ENCODE measurements around the gene ZSWIM6.

ZSWIM6 gene

GRCh38 chr5:61289669-61290306 is 42.3 kb upstream of the ZSWIM6 start:
- H3K4me3 ChIP-seq (ENCODE audit: low read length), result no peak overlapping the region
- TF ChIP-seq, protein P1, sequence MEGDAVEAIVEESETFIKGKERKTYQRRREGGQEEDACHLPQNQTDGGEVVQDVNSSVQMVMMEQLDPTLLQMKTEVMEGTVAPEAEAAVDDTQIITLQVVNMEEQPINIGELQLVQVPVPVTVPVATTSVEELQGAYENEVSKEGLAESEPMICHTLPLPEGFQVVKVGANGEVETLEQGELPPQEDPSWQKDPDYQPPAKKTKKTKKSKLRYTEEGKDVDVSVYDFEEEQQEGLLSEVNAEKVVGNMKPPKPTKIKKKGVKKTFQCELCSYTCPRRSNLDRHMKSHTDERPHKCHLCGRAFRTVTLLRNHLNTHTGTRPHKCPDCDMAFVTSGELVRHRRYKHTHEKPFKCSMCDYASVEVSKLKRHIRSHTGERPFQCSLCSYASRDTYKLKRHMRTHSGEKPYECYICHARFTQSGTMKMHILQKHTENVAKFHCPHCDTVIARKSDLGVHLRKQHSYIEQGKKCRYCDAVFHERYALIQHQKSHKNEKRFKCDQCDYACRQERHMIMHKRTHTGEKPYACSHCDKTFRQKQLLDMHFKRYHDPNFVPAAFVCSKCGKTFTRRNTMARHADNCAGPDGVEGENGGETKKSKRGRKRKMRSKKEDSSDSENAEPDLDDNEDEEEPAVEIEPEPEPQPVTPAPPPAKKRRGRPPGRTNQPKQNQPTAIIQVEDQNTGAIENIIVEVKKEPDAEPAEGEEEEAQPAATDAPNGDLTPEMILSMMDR (IDR thresholded peaks at IDR 0.05; ENCODE audit: insufficient read depth, low read depth, low read length, missing control alignments), result no peak
- no peak for DNase-seq (ENCODE audit: low read depth)

- TF ChIP-seq, protein P1 (IDR thresholded peaks at IDR 0.05; ENCODE audit: insufficient read depth, low read depth, low read length, missing control alignments), result no peak
- DNase-seq (ENCODE audit: low read depth), result peak; percentile 47
- H3K4me3 ChIP-seq (ENCODE audit: low read length), result no peak overlapping the region
Measured at GRCh38 chr5:61290791-61291210, 41.3 kb upstream of the ZSWIM6 start.

DNA sequence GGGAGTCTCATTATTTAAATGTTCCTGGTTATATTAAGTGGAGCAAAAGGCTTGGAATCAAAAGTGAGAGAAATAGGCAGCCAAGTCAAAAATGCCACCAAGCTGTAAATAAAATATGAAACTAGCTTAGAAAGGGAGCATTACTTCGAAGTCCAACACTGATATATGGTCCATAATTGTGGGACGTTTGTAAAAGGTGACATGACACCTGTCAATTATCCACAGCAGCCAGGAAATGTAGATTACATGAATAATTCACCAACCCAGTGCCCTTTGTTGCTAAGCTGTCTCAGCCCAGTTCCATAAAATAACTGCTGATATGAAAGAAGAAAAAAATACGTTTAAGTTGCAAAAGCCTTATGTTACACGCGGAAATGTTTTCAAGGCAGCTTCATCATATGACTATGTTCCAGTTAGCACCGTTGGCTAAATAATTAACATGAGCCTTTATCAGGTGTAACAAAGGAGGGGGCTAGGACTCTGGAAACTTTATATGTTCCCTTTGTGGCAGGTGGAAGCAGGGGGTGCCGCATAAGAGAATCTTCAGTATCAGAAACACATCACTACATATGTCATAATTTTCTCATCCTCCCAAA is 39.9 kb upstream of the ZSWIM6 start:
- DNase-seq (ENCODE audit: low read depth), result no peak
- H3K4me3 ChIP-seq (ENCODE audit: low read length), result no peak overlapping the region
- TF ChIP-seq, protein P1 (IDR thresholded peaks at IDR 0.05; ENCODE audit: insufficient read depth, low read depth, low read length, missing control alignments), result no peak

GRCh38 chr5:61293071-61293470 is 39.0 kb upstream of the ZSWIM6 start:
- DNase-seq (ENCODE audit: low read depth), result peak; percentile 79
- no peak overlapping the region for H3K4me3 ChIP-seq (ENCODE audit: low read length)
- TF ChIP-seq, protein P1 (IDR thresholded peaks at IDR 0.05; ENCODE audit: insufficient read depth, low read depth, low read length, missing control alignments), result no peak

- TF ChIP-seq, protein P1 (IDR thresholded peaks at IDR 0.05; ENCODE audit: insufficient read depth, low read depth, low read length, missing control alignments), result no peak
- H3K4me3 ChIP-seq (ENCODE audit: low read length), result no peak overlapping the region
- no peak for DNase-seq (ENCODE audit: low read depth)
Measured at GRCh38 chr5:61293873-61294272, 38.2 kb upstream of the ZSWIM6 start.

GRCh38 chr5:61295365-61295764 is 36.7 kb upstream of the ZSWIM6 start:
- TF ChIP-seq, protein P1 (IDR thresholded peaks at IDR 0.05; ENCODE audit: insufficient read depth, low read depth, low read length, missing control alignments), result no peak
- DNase-seq (ENCODE audit: low read depth), result no peak
- H3K4me3 ChIP-seq (ENCODE audit: low read length), result no peak overlapping the region

- H3K4me3 ChIP-seq (ENCODE audit: low read length), result no peak overlapping the region
- no peak for DNase-seq (ENCODE audit: low read depth)
- TF ChIP-seq, protein P1 (IDR thresholded peaks at IDR 0.05; ENCODE audit: insufficient read depth, low read depth, low read length, missing control alignments), result no peak
Measured at GRCh38 chr5:61298066-61298465, 34.0 kb upstream of the ZSWIM6 start.
